MCF 10A (cell line): ENCODE data around the gene CAMK1. TPM values are rescaled to one million over a fixed set of nuclear protein-coding genes. Genes with fewer than 3 reads are reported as not detected.

Source experiments
- BruUV-seq: library from RNA; stranded (reverse); fragments of 400-500 nt; replicated peaks from 2 replicates; lab custom pipeline; 2021; lab: Mats Ljungman, UMichigan
- CTCF ChIA-PET: fragments of 300-600 bp; sonication (Branson Sonifier 250); formaldehyde crosslinking; extraction: SDS; loops from one replicate; lab custom pipeline; 2021; ENCODE audit warnings: antibody characterized with exemption, inconsistent platforms; lab: Yijun Ruan, JAX
- POLR2A ChIA-PET: fragments of 300-600, 350-650 bp; sonication (Branson Sonifier 250); formaldehyde crosslinking; extraction: SDS; loops from one replicate; lab custom pipeline; 2020; ENCODE audit warnings: antibody characterized with exemption, inconsistent platforms; lab: Yijun Ruan, JAX
- DNase-seq: peaks from one replicate; pipeline ENCODE4 v3.0.0-alpha.2; 2018; ENCODE audit not compliant: unreplicated experiment
- H3K27ac Mint-ChIP-seq: one replicate; pipeline ENCODE4 v1.8.0; 2022; ENCODE audit warnings: mild to moderate bottlenecking, low read depth, mixed read lengths; ENCODE audit not compliant: unreplicated experiment
- H3K27me3 Mint-ChIP-seq: one replicate; pipeline ENCODE4 v1.8.0; 2022; ENCODE audit warnings: mixed read lengths; ENCODE audit not compliant: insufficient read depth, unreplicated experiment
- H3K36me3 Mint-ChIP-seq: one replicate; pipeline ENCODE4 v1.8.0; 2022; ENCODE audit warnings: mild to moderate bottlenecking, moderate library complexity, mixed read lengths; ENCODE audit not compliant: insufficient read depth, unreplicated experiment
- H3K4me1 Mint-ChIP-seq: one replicate; pipeline ENCODE4 v1.8.0; 2022; ENCODE audit warnings: mixed read lengths; ENCODE audit not compliant: insufficient read depth, unreplicated experiment
- H3K4me3 Mint-ChIP-seq: one replicate; pipeline ENCODE4 v1.8.0; 2022; ENCODE audit warnings: mild to moderate bottlenecking, moderate library complexity, mixed read lengths; ENCODE audit not compliant: unreplicated experiment
- H3K9me3 Mint-ChIP-seq: one replicate; pipeline ENCODE4 v1.8.0; 2022; ENCODE audit warnings: mixed read lengths; ENCODE audit not compliant: unreplicated experiment
- CTCF ChIP-seq: fragments of 200-600 bp; IDR thresholded peaks from one replicate; pipeline ENCODE4 v1.8.0; 2022; ENCODE audit warnings: antibody characterized with exemption, mild to moderate bottlenecking; ENCODE audit not compliant: unreplicated experiment
- intact Hi-C: fragments of 100-400 bp; cut with micrococcal nuclease; formaldehyde crosslinking; loops from 2 replicates; pipeline ENCODE4 v1.14.1; 2022
- total RNA-seq: library from RNA; stranded (reverse); gene quantifications from 2 replicates; pipeline ENCODE4 v1.2.3, GENCODE V29; 2022

CAMK1 gene
- total RNA-seq, 1 experiment from 2014 or later = 8.3 TPM

GRCh38 chr3:9782770-9783169 lies 13.0 kb upstream of the CAMK1 start:
- BruUV-seq = no TSS peak
- Mint-ChIP-seq H3K36me3 (peaks cover 37% of the 10 kb centered on the region), H3K27me3 (no peaks in the 10 kb centered on the region), H3K4me3 (no peak overlapping the region), H3K27ac (no peak overlapping the region), H3K4me1 (peaks cover 13% of the 10 kb centered on the region), H3K9me3 (no peaks in the 10 kb centered on the region)
- peak; percentile 25 for DNase-seq
- ChIA-PET POLR2A (interaction anchor here (0.7 to 1.1 kb wide), 2 partner anchors 10 to 535 kb away, joined by 3 read pairs; partner anchors contain the start of gene ARPC4), CTCF (interaction anchor here (0.7 to 1.0 kb wide), 3 partner anchors 11 to 294 kb away, joined by 3 read pairs; no protein-coding TSS in a partner anchor)
- intact Hi-C loops = no loop called here
- TF ChIP-seq CTCF = peak; percentile 12

GRCh38 chr3:9781978-9782603 lies 12.3 kb upstream of the CAMK1 start:
- DNase-seq = no peak
- H3K4me1 Mint-ChIP-seq = peaks cover 16% of the 10 kb centered on the region
- H3K4me3 Mint-ChIP-seq = no peak overlapping the region
- no TSS peak for BruUV-seq
- POLR2A ChIA-PET = interaction anchor here (0.6 to 2.3 kb wide), 6 partner anchors 10 to 534 kb away, joined by 3 to 7 read pairs (median 3); partner anchors contain the start of genes ARPC4 and TADA3
- H3K27ac Mint-ChIP-seq = no peak overlapping the region
- no peaks in the 10 kb centered on the region for H3K27me3 Mint-ChIP-seq
- H3K36me3 Mint-ChIP-seq = peaks cover 30% of the 10 kb centered on the region
- intact Hi-C loops = no loop called here
- no peaks in the 10 kb centered on the region for H3K9me3 Mint-ChIP-seq
- TF ChIP-seq CTCF = no peak
- CTCF ChIA-PET = interaction anchor here (0.7 to 1.2 kb wide), 5 partner anchors 67 to 501 kb away, joined by 3 to 4 read pairs (median 3); partner anchors contain the start of gene CRELD1

GRCh38 chr3:9781551-9781950 lies 11.8 kb upstream of the CAMK1 start:
- Mint-ChIP-seq H3K4me1 (peaks cover 16% of the 10 kb centered on the region), H3K4me3 (no peak overlapping the region), H3K9me3 (no peaks in the 10 kb centered on the region), H3K27me3 (no peaks in the 10 kb centered on the region), H3K36me3 (peaks cover 30% of the 10 kb centered on the region), H3K27ac (no peak overlapping the region)
- DNase-seq = no peak
- intact Hi-C loops = no loop called here
- ChIA-PET POLR2A (interaction anchor here (0.6 to 2.3 kb wide), 5 partner anchors 9 to 114 kb away, joined by 3 to 7 read pairs (median 4); partner anchors contain the start of genes ARPC4 and TADA3), CTCF (interaction anchor here (0.7 to 1.2 kb wide), 4 partner anchors 66 to 502 kb away, joined by 3 to 4 read pairs (median 3); partner anchors contain the start of gene CRELD1)
- TF ChIP-seq CTCF = no peak
- BruUV-seq = no TSS peak

- H3K27me3 Mint-ChIP-seq = no peaks in the 10 kb centered on the region
- CTCF ChIA-PET = interaction anchor here (0.6 kb wide), 1 partner anchor 167 kb away, joined by 3 read pairs; no protein-coding TSS in a partner anchor
- no peak for DNase-seq
- peaks cover 30% of the 10 kb centered on the region for H3K36me3 Mint-ChIP-seq
- H3K4me1 Mint-ChIP-seq = peaks cover 16% of the 10 kb centered on the region
- no peak overlapping the region for H3K4me3 Mint-ChIP-seq
- H3K27ac Mint-ChIP-seq = no peak overlapping the region
- POLR2A ChIA-PET = interaction anchor here (0.7 to 2.3 kb wide), 3 partner anchors 10 to 113 kb away, joined by 3 to 7 read pairs (median 4); partner anchors contain the start of genes ARPC4 and TADA3
- TF ChIP-seq CTCF = no peak
- H3K9me3 Mint-ChIP-seq = no peaks in the 10 kb centered on the region
- BruUV-seq = no TSS peak
- intact Hi-C loops = no loop called here
These were observed 11.2 kb upstream of the CAMK1 start for GRCh38 chr3:9780910-9781309.
